Suprapubic skin (tissue), 4 donors: ENCODE data around the gene PELI2. TPM values are rescaled to one million over a fixed set of nuclear protein-coding genes. Genes with fewer than 3 reads are reported as not detected.

ENCODE experiments used
- DNase-seq, 2 donors: peaks; one replicate each; pipeline ENCODE4 v3.0.0-alpha.2; 2019; ENCODE audit warnings: low spot score in 2 of 2
- H3K27ac ChIP-seq: fragments of 200-600 bp; sonication (generic); one replicate; pipeline ENCODE4 v1.5.1; 2019
- H3K27me3 ChIP-seq: fragments of 200-600 bp; sonication (generic); one replicate; pipeline ENCODE4 v1.5.1; 2019
- H3K36me3 ChIP-seq: fragments of 200-600 bp; sonication (generic); one replicate; pipeline ENCODE4 v1.5.1; 2019
- H3K4me1 ChIP-seq: fragments of 200-600 bp; sonication (generic); one replicate; pipeline ENCODE4 v1.5.1; 2019
- H3K4me3 ChIP-seq: fragments of 200-600 bp; sonication (generic); one replicate; pipeline ENCODE4 v1.5.1; 2019; ENCODE audit warnings: mild to moderate bottlenecking
- H3K9me3 ChIP-seq: fragments of 200-600 bp; sonication (generic); one replicate; pipeline ENCODE4 v1.5.1; 2019
- CTCF ChIP-seq, 2 donors: fragments of 200-600 bp in 1 of 2; fragments of 450-650 bp in 1 of 2; sonication (generic) in 1 of 2; IDR thresholded peaks; one replicate each; pipeline ENCODE4 v1.5.1; 2016 to 2019; ENCODE audit warnings: antibody characterized with exemption in 2 of 2, mild to moderate bottlenecking in 1 of 2, moderate library complexity in 1 of 2
- EP300 ChIP-seq: sonication (generic); formaldehyde crosslinking; IDR thresholded peaks from one replicate; pipeline ENCODE4 v1.6.1; 2017; ENCODE audit warnings: antibody characterized with exemption
- POLR2A ChIP-seq, 2 donors: fragments of 450-650 bp; IDR thresholded peaks; one replicate each; pipeline ENCODE4 v1.6.1; 2017; ENCODE audit warnings: antibody characterized with exemption in 2 of 2, mild to moderate bottlenecking in 2 of 2, moderate library complexity in 2 of 2
- POLR2AphosphoS5 ChIP-seq, 3 donors: sonication (generic); formaldehyde crosslinking; IDR thresholded peaks; one replicate each; pipeline ENCODE4 v1.6.1; 2017; ENCODE audit warnings: antibody characterized with exemption in 3 of 3
- WGBS: methylation state at CpG from one replicate; pipeline ENCODE4 v1.1.5; 2018; 5-methylcytosine and 5-hydroxymethylcytosine counted together
- total RNA-seq, 4 donors: library from RNA; depleted of rRNA; stranded (reverse); fragments of >200 nt; gene quantifications; one replicate each; pipeline ENCODE4 v1.1.0, GENCODE V29; 2016

PELI2 gene
- total RNA-seq, 4 donors from 2014 or later, result 6.9 to 19.4 (median 12.6) TPM

- whole genome bisulfite sequencing, result 80% methylated on average over 2 of the region's 3 CpGs
- no peak for TF ChIP-seq EP300
- no peak for TF ChIP-seq POLR2AphosphoS5 (IDR thresholded peaks at IDR 0.05)
- no peak for TF ChIP-seq POLR2A (IDR thresholded peaks at IDR 0.05)
- TF ChIP-seq CTCF (IDR thresholded peaks at IDR 0.05), result no peak
- Histone ChIP-seq H3K4me3 (no peak overlapping the region), H3K36me3 (no peaks in the 10 kb centered on the region), H3K27ac (no peak overlapping the region), H3K27me3 (no peaks in the 10 kb centered on the region), H3K9me3 (no peaks in the 10 kb centered on the region), H3K4me1 (peaks cover 13% of the 10 kb centered on the region)
- DNase-seq, result no peak
Measured at GRCh38 chr14:56207626-56208292, 89.5 kb downstream of the PELI2 start.

GRCh38 chr14:56208520-56208919 is 90.3 kb downstream of the PELI2 start:
- no peak for TF ChIP-seq POLR2AphosphoS5 (IDR thresholded peaks at IDR 0.05)
- no peak for TF ChIP-seq EP300
- no peak for TF ChIP-seq POLR2A (IDR thresholded peaks at IDR 0.05)
- no peak for TF ChIP-seq CTCF (IDR thresholded peaks at IDR 0.05)
- H3K4me3 ChIP-seq, result no peak overlapping the region

GRCh38 chr14:56210571-56210970 is 92.4 kb downstream of the PELI2 start:
- H3K36me3 ChIP-seq, result no peaks in the 10 kb centered on the region
- no peak overlapping the region for H3K27ac ChIP-seq
- TF ChIP-seq POLR2AphosphoS5 (IDR thresholded peaks at IDR 0.05) (no peak), CTCF (IDR thresholded peaks at IDR 0.05) (no peak), EP300 (no peak), POLR2A (IDR thresholded peaks at IDR 0.05) (no peak)
- H3K27me3 ChIP-seq, result no peaks in the 10 kb centered on the region
- DNase-seq, result no peak
- H3K4me3 ChIP-seq, result no peak overlapping the region
- H3K9me3 ChIP-seq, result no peaks in the 10 kb centered on the region
- WGBS, result 76% methylated on average over 2 of the region's 2 CpGs
- H3K4me1 ChIP-seq, result peaks cover 12% of the 10 kb centered on the region

More at GRCh38 chr14:56208520-56208919, 90.3 kb downstream of the PELI2 start:
- H3K27me3 ChIP-seq, result no peaks in the 10 kb centered on the region
- no peaks in the 10 kb centered on the region for H3K36me3 ChIP-seq
- no peak overlapping the region for H3K27ac ChIP-seq
- no peak for DNase-seq
- H3K9me3 ChIP-seq, result no peaks in the 10 kb centered on the region
- 70% methylated on average over 3 of the region's 3 CpGs for WGBS
- peaks cover 13% of the 10 kb centered on the region for H3K4me1 ChIP-seq

GRCh38 chr14:56211084-56211483 is 92.9 kb downstream of the PELI2 start:
- Histone ChIP-seq H3K27ac (no peak overlapping the region), H3K9me3 (no peaks in the 10 kb centered on the region), H3K4me1 (peaks cover 12% of the 10 kb centered on the region), H3K36me3 (no peaks in the 10 kb centered on the region), H3K27me3 (no peaks in the 10 kb centered on the region), H3K4me3 (no peak overlapping the region)
- TF ChIP-seq EP300 (no peak), POLR2AphosphoS5 (IDR thresholded peaks at IDR 0.05) (no peak), POLR2A (IDR thresholded peaks at IDR 0.05) (no peak), CTCF (IDR thresholded peaks at IDR 0.05) (no peak)
- 81% methylated on average over 3 of the region's 3 CpGs for WGBS
- DNase-seq, result no peak

GRCh38 chr14:56211844-56212243 is 93.6 kb downstream of the PELI2 start:
- no peaks in the 10 kb centered on the region for H3K36me3 ChIP-seq
- no peaks in the 10 kb centered on the region for H3K9me3 ChIP-seq
- TF ChIP-seq EP300, result no peak
- TF ChIP-seq POLR2A (IDR thresholded peaks at IDR 0.05), result no peak
- TF ChIP-seq CTCF (IDR thresholded peaks at IDR 0.05), result no peak
- TF ChIP-seq POLR2AphosphoS5 (IDR thresholded peaks at IDR 0.05), result no peak
- WGBS, result 91% methylated on average over 2 of the region's 2 CpGs
- no peak for DNase-seq
- H3K4me3 ChIP-seq, result no peak overlapping the region
- H3K27ac ChIP-seq, result no peak overlapping the region
- no peaks in the 10 kb centered on the region for H3K27me3 ChIP-seq
- H3K4me1 ChIP-seq, result peaks cover 12% of the 10 kb centered on the region
